HG03139 (cell line): ENCODE results near the gene UBAP1.
"Not testable (repeated sequence)": the region's sequence is repeated elsewhere in the genome, so short reads cannot be mapped to it uniquely, and the experiment has no call there.

ENCODE experiments used
- ATAC-seq: cut with Tn5 transposase; IDR thresholded peaks from one replicate; pipeline ENCODE4 v1.9.1; 2021; ENCODE audit not compliant: unreplicated experiment

Gene UBAP1

GRCh38 chr9:34179213-34180136 lies 632 bp downstream of the UBAP1 start:
- peak; percentile 5 for ATAC-seq

- peak; percentile 63 for ATAC-seq
Measured at GRCh38 chr9:34185778-34186551, 7.1 kb downstream of the UBAP1 start.

DNA sequence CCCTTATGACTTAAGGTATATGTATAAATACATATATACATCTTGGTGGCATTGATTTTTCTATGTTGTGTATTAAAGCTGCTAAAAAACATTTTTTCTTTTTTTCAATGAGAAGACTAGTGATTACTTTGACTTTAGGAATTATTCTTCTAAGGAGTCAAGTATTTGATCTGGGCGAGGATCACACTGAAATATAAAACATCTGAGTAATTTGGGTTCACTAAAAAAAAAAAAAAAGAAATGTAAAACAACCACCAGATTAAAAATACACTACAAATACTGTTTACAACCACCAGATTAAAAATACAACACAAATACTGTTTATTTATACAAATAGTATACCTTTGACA lies 9.0 kb downstream of the UBAP1 start:
- ATAC-seq: no peak

DNA sequence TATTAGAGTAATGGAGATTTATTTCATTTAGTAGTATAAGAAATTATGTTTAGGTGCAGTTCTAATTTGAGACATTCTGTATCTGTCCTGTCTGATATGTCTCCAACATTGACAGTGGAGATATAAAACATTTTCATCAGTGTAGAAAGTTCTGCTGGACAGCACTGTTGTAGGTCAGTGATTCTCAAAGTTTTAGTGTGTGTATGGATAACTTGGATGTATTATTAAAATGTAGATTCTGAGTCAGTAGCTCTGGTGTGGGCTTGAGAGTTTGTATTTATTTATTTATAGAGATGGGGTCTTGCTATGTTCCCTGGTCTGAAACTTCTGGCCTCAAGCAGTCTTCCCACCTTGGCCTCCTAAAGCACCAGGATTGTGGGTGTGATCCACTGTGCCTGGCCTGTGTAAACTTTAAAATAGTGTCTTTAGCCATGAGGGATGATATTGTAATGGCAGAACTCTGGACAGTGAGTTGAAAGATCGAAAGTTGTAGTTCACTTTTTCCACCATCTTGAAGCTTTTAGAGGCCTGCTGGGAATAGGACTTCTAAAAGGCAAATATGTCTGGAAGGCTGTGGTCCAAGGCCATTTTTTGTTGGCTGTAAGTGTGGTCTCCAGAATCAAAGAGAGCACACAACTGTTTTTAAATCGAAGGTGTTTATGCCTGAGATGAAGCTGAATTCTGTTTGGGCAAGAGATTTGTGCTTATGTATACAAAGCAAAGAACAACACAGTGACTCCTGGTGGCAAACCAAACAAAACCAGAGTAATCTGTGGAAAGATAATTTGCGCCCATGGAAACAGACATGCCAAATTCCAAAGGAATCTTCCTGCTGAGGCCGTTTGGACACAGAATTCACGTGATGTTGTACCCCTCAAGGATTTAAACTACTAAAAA lies 12.4 kb downstream of the UBAP1 start:
- ATAC-seq: no peak

GRCh38 chr9:34195143-34195542 lies 16.3 kb downstream of the UBAP1 start:
- no peak for ATAC-seq

GRCh38 chr9:34197286-34197685 lies 18.4 kb downstream of the UBAP1 start:
- ATAC-seq: not testable (repeated sequence)

DNA sequence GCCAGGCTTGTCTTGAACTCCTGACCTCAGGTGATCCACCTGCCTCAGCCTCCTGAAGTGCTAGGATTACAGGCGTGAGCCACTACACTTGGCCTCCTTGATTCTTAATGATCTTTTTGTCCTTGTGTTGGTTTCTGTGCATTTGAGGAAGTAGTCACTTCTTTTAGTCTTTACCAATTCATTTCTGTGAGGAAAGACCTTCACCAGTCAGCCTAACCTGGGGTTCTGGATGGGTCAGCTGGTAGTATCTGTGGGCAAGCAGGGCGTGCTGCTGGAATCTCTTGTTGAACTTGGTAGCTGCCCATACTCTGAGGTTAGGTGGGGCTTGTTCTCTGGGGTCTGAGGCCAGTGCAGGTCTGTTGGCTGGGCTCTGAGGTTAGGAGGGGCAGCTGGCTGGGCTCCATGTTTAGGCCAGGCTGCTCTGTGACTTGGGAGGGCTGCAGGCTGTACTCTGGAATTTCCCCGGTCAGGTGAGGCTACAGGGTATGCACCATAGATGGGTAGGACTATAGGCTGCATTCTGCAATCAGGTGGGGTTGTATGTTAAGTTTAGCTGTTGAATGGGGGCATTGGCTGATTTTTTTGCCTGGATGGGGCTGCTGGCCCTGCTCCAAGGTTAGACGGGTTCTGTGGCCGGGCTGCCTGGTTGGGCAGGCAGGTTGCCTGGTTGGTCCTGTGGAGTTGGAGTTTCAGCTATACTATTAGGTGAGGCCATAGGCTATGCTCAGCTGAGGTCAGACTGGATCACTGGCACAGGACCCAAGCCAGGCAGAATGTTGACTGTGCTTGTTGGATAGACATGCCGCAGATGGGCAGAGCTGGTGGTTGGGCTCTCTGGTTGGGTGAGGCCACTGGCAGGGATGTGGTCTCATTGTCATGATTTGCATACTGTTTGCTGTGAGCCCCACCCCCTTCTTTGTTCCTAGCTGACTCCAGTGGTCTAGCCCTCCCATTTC lies 19.2 kb downstream of the UBAP1 start:
- ATAC-seq: no peak

- no peak for ATAC-seq
Measured at GRCh38 chr9:34200092-34200491, 21.2 kb downstream of the UBAP1 start.

GRCh38 chr9:34203275-34203991 lies 24.6 kb downstream of the UBAP1 start:
- ATAC-seq: no peak

DNA sequence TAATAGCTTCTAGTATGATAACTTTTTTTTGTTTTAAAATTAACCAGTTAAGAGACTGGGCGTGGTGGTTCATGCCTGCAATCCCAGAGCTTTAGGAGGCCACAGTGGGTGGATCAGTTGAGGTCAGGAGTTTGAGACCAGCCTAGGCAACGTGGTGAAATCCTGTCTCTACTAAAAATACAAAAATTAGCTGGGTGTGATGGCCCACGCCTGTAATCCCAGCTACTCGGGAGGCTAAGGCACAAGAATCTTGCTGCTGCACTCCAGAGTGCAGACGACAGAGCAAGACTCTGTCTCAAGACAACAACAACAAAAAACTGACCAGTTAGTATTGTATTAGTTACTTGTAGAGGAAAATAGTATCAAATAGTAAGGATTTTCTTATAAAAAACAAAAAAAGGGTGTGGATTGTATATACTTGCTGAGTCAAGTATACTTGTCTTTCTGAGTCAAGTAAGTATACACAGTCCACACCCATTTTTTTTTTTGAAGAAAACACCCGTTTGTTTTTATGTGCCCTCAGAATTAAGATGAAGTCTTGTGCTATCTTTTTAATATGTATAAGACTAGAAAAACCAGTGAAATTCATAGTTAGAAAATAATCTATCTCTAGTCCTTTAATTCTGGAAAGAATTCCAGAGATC lies 25.3 kb downstream of the UBAP1 start:
- no peak for ATAC-seq

DNA sequence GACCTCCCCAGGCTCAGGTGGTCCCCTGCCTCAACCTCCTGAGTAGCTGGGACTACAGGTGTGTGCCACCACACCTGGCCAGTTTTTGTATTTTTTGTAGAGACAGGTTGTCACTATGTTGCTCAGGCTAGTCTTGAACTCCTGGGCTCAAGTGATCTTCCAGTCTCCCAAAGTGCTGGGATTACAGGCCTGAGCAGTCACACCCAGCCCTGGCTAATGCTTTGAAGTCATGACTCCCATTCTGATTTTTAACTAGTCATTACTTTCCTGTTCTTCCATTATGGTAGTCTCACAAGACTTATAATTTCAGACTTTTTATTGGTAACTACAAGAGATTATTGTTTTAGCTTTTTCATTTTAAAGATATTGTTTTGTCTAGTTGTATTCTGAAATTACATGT lies 26.3 kb downstream of the UBAP1 start:
- no peak for ATAC-seq

DNA sequence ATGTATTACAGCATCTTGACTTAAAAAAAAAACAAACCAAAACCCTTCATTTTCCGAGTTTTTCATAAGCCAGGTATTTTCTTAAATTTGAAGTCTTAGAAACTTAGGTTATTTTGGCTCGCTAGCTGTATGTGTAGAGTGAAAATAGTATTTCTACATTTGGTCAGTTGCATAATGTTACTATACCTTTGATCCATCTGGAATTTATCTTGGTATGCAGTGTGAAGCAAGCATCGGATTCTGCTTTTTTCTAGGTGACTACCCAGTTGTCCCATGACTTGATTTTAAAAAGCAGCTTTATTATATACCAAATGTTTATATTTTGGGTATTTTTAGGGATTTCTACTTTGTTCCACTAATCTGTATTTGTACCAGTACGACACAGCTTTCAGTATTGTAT lies 27.7 kb downstream of the UBAP1 start:
- ATAC-seq: no peak

DNA sequence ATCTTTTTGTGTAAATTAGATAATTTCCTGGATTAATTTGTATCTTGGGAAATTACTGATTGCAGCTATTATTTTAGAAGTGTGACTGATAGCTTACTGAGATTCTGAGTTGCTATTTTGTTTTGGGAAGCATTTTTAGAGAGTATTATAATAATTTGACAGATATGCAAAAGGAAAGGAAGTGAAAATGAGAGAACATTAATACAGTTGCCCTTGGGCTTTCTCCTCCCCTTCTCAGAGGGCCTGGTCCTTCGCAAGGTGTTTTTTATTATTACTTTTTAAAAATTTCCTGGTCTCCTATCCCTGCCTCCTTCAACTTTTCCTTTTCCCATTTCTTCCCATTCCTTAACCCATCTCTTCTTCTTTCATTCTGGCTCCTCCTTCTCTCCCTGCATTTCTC lies 32.6 kb downstream of the UBAP1 start:
- no peak for ATAC-seq

GRCh38 chr9:34214354-34215000 lies 35.6 kb downstream of the UBAP1 start:
- ATAC-seq: not testable (repeated sequence)

GRCh38 chr9:34216325-34216724 lies 37.5 kb downstream of the UBAP1 start:
- ATAC-seq: no peak

- not testable (repeated sequence) for ATAC-seq
Measured at GRCh38 chr9:34217015-34217414, 38.2 kb downstream of the UBAP1 start.

DNA sequence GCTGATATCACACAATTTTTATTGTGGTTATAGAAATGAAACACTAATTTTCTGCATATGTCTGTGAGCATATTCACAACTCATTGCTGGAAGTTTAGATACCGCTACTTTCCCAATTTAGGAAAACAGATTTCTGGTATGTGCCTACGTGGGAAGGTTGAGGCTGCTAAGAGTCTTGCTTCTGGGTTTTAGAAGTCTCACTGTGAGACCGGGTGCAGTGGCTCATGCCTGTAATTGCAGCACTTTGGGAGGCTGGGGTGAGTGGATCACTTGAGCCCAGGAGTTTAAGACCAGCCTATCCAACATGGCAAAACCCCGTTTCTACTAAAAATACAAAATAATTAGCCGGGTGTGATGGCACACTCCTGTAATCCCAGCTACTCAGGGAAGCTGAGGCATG lies 39.6 kb downstream of the UBAP1 start:
- no peak for ATAC-seq

- ATAC-seq: no peak
Measured at GRCh38 chr9:34219421-34219820, 40.6 kb downstream of the UBAP1 start.
